HepG2 (cell line): Measurements from ENCODE around the gene MAPKAPK3. TPM values are rescaled to one million over a fixed set of nuclear protein-coding genes. Genes with fewer than 3 reads are reported as not detected.

Source experiments
- GPBP1L1 ChIP-seq: sonication (generic); formaldehyde crosslinking; IDR thresholded peaks from 2 replicates; pipeline ENCODE4 v1.5.0; 2020; ENCODE audit warnings: mild to moderate bottlenecking, missing genetic modification reagents
- PTBP1 ChIP-seq: fragments of 200-400 bp; formaldehyde crosslinking; IDR thresholded peaks from 2 replicates; pipeline ENCODE4 v1.6.1; 2018; ENCODE audit warnings: low read length, low read depth; ENCODE audit not compliant: poor library complexity, severe bottlenecking
- SMAD3 ChIP-seq: sonication (generic); formaldehyde crosslinking; IDR thresholded peaks from 2 replicates; pipeline ENCODE4 v1.4.0; 2020; ENCODE audit warnings: missing genetic modification reagents
- SNRNP70 ChIP-seq: fragments of 200-400 bp; formaldehyde crosslinking; IDR thresholded peaks from 2 replicates; pipeline ENCODE4 v1.6.1; 2017; ENCODE audit warnings: mild to moderate bottlenecking, low read depth, low read length, moderate library complexity
- TGIF2 ChIP-seq: IDR thresholded peaks from 2 replicates; pipeline ENCODE4 v1.6.1; 2016; ENCODE audit warnings: control low read depth, missing compliant biosample characterization
- THAP9 ChIP-seq: sonication (generic); formaldehyde crosslinking; IDR thresholded peaks from 2 replicates; pipeline ENCODE4; 2020; ENCODE audit warnings: missing genetic modification reagents, mild to moderate bottlenecking, borderline replicate concordance
- ZBTB7B ChIP-seq: sonication (generic); formaldehyde crosslinking; IDR thresholded peaks from 2 replicates; pipeline ENCODE4 v1.4.0; 2020; ENCODE audit warnings: missing genetic modification reagents
- ZFP36L2 ChIP-seq: sonication (generic); formaldehyde crosslinking; IDR thresholded peaks from 2 replicates; pipeline ENCODE4 v1.4.0; 2020; ENCODE audit warnings: missing genetic modification reagents
- ZKSCAN8 ChIP-seq: IDR thresholded peaks from 2 replicates; pipeline ENCODE4 v1.6.1; 2016; ENCODE audit warnings: borderline replicate concordance, missing genetic modification reagents, missing compliant biosample characterization
- ZSCAN30 ChIP-seq: sonication (generic); formaldehyde crosslinking; IDR thresholded peaks from 2 replicates; pipeline ENCODE4 v1.5.0; 2020; ENCODE audit warnings: mild to moderate bottlenecking, missing genetic modification reagents
- polyA plus RNA-seq, 8 experiments: library from polyadenylated mRNA; depleted of rRNA in 3 of 8; stranded (reverse) in 7 of 8; unstranded in 1 of 8; fragments of >200 nt; fragmentation: Illumina TruSeq in 4 of 8; extraction: Trizol in 4 of 8; gene quantifications; 2 replicates each; pipeline versions ENCODE4 v1.2.1 to v1.2.3, GENCODE V29; 2011 to 2016; ENCODE audit warnings: low read depth in 4 of 8, missing spikeins in 1 of 8, mixed read lengths in 1 of 8; ENCODE audit not compliant: insufficient read depth in 1 of 8
- total RNA-seq, 5 experiments: library from RNA; depleted of rRNA; stranded (reverse); fragments of >200 nt; fragmentation: Illumina TruSeq; extraction: Trizol; gene quantifications; 2 replicates each; pipeline ENCODE4 v1.2.3, GENCODE V29; 2016; ENCODE audit warnings: low read depth in 1 of 5
- TF ChIP-seq, protein P1 (sequence below), 2 experiments: sonication (generic) in 1 of 2; formaldehyde crosslinking in 1 of 2; IDR thresholded peaks; 2 replicates each; pipeline versions ENCODE4 v1.5.1 to v1.6.1; 2011 to 2020; ENCODE audit warnings: borderline replicate concordance in 1 of 2, low read depth in 1 of 2, low read length in 1 of 2, mild to moderate bottlenecking in 1 of 2, missing genetic modification reagents in 1 of 2, moderate library complexity in 1 of 2
- TF ChIP-seq, protein P2 (sequence below): sonication (generic); formaldehyde crosslinking; IDR thresholded peaks from 2 replicates; pipeline ENCODE4 v1.4.0; 2020; ENCODE audit warnings: missing genetic modification reagents
- TF ChIP-seq, protein P3 (sequence below): sonication (generic); formaldehyde crosslinking; IDR thresholded peaks from 2 replicates; pipeline ENCODE4 v1.4.0; 2020; ENCODE audit warnings: missing genetic modification reagents
- TF ChIP-seq, protein P4 (sequence below): sonication (generic); formaldehyde crosslinking; IDR thresholded peaks from 2 replicates; pipeline ENCODE4 v1.4.0; 2020; ENCODE audit warnings: mild to moderate bottlenecking, missing genetic modification reagents, borderline replicate concordance

Gene MAPKAPK3
- total and polyA plus RNA-seq, 2 of the 13 experiments (the other 11 are each of a cell fraction or from before 2014, with no cell fraction given), result 39.9 to 41.2 TPM

GRCh38 chr3:50568947-50569749 lies 47.8 kb upstream of the MAPKAPK3 start, which contains the start of gene HEMK1 (continued):
- TF ChIP-seq THAP9 (CRISPR knock-in tag) (peak; percentile 93), ZKSCAN8 (CRISPR knock-in tag) (peak; percentile 42; the same call in 1 of the 2 replicates), GPBP1L1 (CRISPR knock-in tag) (no peak), ZBTB7B (CRISPR knock-in tag) (peak; percentile 89), ZFP36L2 (CRISPR knock-in tag) (no peak), SNRNP70 (no peak), PTBP1 (no peak), TGIF2 (CRISPR knock-in tag) (no peak; the same call in 1 of the 2 replicates), SMAD3 (CRISPR knock-in tag) (peak; percentile 80; the same call in 1 of the 2 replicates), ZSCAN30 (CRISPR knock-in tag) (no peak)
- TF ChIP-seq, protein P1, sequence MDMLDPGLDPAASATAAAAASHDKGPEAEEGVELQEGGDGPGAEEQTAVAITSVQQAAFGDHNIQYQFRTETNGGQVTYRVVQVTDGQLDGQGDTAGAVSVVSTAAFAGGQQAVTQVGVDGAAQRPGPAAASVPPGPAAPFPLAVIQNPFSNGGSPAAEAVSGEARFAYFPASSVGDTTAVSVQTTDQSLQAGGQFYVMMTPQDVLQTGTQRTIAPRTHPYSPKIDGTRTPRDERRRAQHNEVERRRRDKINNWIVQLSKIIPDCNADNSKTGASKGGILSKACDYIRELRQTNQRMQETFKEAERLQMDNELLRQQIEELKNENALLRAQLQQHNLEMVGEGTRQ (IDR thresholded peaks at IDR 0.05; ENCODE audit: low read depth, low read length), result no peak
- TF ChIP-seq, protein P1 (CRISPR knock-in tag; IDR thresholded peaks at IDR 0.05; ENCODE audit: borderline replicate concordance), result no peak
- TF ChIP-seq, protein P2, sequence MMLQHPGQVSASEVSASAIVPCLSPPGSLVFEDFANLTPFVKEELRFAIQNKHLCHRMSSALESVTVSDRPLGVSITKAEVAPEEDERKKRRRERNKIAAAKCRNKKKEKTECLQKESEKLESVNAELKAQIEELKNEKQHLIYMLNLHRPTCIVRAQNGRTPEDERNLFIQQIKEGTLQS, result 0 out of 2 replicates have a peak, but pooled peaks have one; percentile 47
- TF ChIP-seq, protein P3, sequence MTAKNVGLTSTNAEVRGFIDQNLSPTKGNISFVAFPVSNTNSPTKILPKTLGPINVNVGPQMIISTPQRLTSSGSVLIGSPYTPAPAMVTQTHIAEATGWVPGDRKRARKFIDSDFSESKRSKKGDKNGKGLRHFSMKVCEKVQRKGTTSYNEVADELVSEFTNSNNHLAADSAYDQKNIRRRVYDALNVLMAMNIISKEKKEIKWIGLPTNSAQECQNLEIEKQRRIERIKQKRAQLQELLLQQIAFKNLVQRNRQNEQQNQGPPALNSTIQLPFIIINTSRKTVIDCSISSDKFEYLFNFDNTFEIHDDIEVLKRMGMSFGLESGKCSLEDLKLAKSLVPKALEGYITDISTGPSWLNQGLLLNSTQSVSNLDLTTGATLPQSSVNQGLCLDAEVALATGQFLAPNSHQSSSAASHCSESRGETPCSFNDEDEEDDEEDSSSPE (CRISPR knock-in tag), result peak; percentile 55; the same call in 1 of the 2 replicates
- TF ChIP-seq, protein P4, sequence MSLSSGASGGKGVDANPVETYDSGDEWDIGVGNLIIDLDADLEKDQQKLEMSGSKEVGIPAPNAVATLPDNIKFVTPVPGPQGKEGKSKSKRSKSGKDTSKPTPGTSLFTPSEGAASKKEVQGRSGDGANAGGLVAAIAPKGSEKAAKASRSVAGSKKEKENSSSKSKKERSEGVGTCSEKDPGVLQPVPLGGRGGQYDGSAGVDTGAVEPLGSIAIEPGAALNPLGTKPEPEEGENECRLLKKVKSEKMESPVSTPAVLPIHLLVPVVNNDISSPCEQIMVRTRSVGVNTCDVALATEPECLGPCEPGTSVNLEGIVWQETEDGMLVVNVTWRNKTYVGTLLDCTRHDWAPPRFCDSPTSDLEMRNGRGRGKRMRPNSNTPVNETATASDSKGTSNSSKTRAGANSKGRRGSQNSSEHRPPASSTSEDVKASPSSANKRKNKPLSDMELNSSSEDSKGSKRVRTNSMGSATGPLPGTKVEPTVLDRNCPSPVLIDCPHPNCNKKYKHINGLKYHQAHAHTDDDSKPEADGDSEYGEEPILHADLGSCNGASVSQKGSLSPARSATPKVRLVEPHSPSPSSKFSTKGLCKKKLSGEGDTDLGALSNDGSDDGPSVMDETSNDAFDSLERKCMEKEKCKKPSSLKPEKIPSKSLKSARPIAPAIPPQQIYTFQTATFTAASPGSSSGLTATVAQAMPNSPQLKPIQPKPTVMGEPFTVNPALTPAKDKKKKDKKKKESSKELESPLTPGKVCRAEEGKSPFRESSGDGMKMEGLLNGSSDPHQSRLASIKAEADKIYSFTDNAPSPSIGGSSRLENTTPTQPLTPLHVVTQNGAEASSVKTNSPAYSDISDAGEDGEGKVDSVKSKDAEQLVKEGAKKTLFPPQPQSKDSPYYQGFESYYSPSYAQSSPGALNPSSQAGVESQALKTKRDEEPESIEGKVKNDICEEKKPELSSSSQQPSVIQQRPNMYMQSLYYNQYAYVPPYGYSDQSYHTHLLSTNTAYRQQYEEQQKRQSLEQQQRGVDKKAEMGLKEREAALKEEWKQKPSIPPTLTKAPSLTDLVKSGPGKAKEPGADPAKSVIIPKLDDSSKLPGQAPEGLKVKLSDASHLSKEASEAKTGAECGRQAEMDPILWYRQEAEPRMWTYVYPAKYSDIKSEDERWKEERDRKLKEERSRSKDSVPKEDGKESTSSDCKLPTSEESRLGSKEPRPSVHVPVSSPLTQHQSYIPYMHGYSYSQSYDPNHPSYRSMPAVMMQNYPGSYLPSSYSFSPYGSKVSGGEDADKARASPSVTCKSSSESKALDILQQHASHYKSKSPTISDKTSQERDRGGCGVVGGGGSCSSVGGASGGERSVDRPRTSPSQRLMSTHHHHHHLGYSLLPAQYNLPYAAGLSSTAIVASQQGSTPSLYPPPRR, result no peak; the same call in 1 of the 2 replicates
